SU-DHL-6 (cell line): Measurements from ENCODE around the gene CCDC40.

ENCODE experiments used
- H2AFZ ChIP-seq: fragments of 200-600 bp; sonication (generic); 2 replicates; pipeline ENCODE4 v1.6.1; 2014; ENCODE audit warnings: low read depth, mild to moderate bottlenecking, moderate library complexity, mixed read lengths, antibody characterized with exemption, low read length; ENCODE audit not compliant: severe bottlenecking
- H3F3A ChIP-seq: fragments of 200-600 bp; shearing (Covaris generic); 2 replicates; pipeline ENCODE4 v1.6.0; 2016; ENCODE audit warnings: antibody characterized with exemption, mild to moderate bottlenecking; ENCODE audit not compliant: insufficient read depth
- H3K27ac ChIP-seq: fragments of 200-600 bp; sonication (generic); 2 replicates; pipeline ENCODE4 v1.5.1; 2016; ENCODE audit warnings: low read depth, mild to moderate bottlenecking, low read length, moderate library complexity, mixed read lengths
- H3K27me3 ChIP-seq: fragments of 200-600 bp; sonication (generic), shearing (Covaris generic); 2 replicates; pipeline ENCODE4 v1.6.0; 2014; ENCODE audit warnings: mild to moderate bottlenecking, low read length
- H3K36me3 ChIP-seq: fragments of 200-600 bp; sonication (generic); 2 replicates; pipeline ENCODE4 v1.6.1; 2014; ENCODE audit warnings: mild to moderate bottlenecking, low read length, mixed read lengths
- H3K4me2 ChIP-seq: fragments of 300-600, 200-600 bp; shearing (Covaris generic), sonication (generic); 2 replicates; pipeline ENCODE4 v1.6.0; 2014; ENCODE audit warnings: low read length, low read depth, mild to moderate bottlenecking; ENCODE audit not compliant: poor library complexity, severe bottlenecking
- H3K4me3 ChIP-seq: fragments of 200-600 bp; sonication (generic); 2 replicates; pipeline ENCODE4 v1.5.1; 2014; ENCODE audit warnings: antibody characterized with exemption, low read length, mild to moderate bottlenecking, mixed read lengths; ENCODE audit not compliant: insufficient read depth, poor library complexity, severe bottlenecking
- H3K79me2 ChIP-seq: fragments of 200-600 bp; sonication (generic); 2 replicates; pipeline ENCODE4 v1.6.1; 2014; ENCODE audit warnings: mild to moderate bottlenecking, low read length, moderate library complexity; ENCODE audit not compliant: insufficient read depth
- H3K9ac ChIP-seq: fragments of 200-600 bp; sonication (generic); 2 replicates; pipeline ENCODE4 v1.7.0; 2014; ENCODE audit warnings: mild to moderate bottlenecking, low read length
- H3K9me2 ChIP-seq: fragments of 200-600 bp; sonication (generic); replicated peaks from 2 replicates; pipeline ENCODE4 v1.6.1; 2014; ENCODE audit warnings: low read length; ENCODE audit not compliant: insufficient read depth
- H3K9me3 ChIP-seq: fragments of 200-600 bp; sonication (generic); 2 replicates; pipeline ENCODE4 v1.6.1; 2014; ENCODE audit warnings: low read length, mixed read lengths; ENCODE audit not compliant: insufficient read depth
- H4K20me1 ChIP-seq: fragments of 200-600 bp; sonication (generic); 2 replicates; pipeline ENCODE4 v1.6.1; 2014; ENCODE audit warnings: low read depth, mild to moderate bottlenecking, antibody characterized with exemption, low read length, moderate library complexity, mixed read lengths
- CTCF ChIP-seq: fragments of 200-600 bp; sonication (generic); IDR thresholded peaks from one replicate; pipeline ENCODE4 v1.5.1; 2017; ENCODE audit warnings: antibody characterized with exemption, mild to moderate bottlenecking, low read length, moderate library complexity; ENCODE audit not compliant: insufficient read depth, poor library complexity, severe bottlenecking
- EZH2phosphoT487 ChIP-seq: fragments of 200-600 bp; sonication (generic), shearing (Covaris generic); conservative IDR thresholded peaks from 2 replicates; pipeline ENCODE4 v1.6.1; 2018; ENCODE audit warnings: mild to moderate bottlenecking, antibody characterized with exemption, low read length, moderate library complexity, mixed read lengths

Gene CCDC40

GRCh38 chr17:80017226-80018010 lies 19.0 kb upstream of the CCDC40 start:
- H3K9ac ChIP-seq: no peak overlapping the region
- no peaks in the 10 kb centered on the region; the same call in 1 of the 2 replicates for H3K9me3 ChIP-seq
- no peaks in the 10 kb centered on the region for H3K27me3 ChIP-seq
- no peaks in the 10 kb centered on the region for H4K20me1 ChIP-seq
- H3F3A ChIP-seq: 0 out of 2 replicates have a peak, but pooled peaks cover 2% of the 10 kb centered on the region
- H3K9me2 ChIP-seq: no peaks in the 10 kb centered on the region
- H2AFZ ChIP-seq: no peak overlapping the region
- H3K79me2 ChIP-seq: no peaks in the 10 kb centered on the region
- H3K4me2 ChIP-seq: no peak overlapping the region
- no peak overlapping the region for H3K4me3 ChIP-seq
- TF ChIP-seq EZH2phosphoT487 (no peak), CTCF (no peak)
- no peaks in the 10 kb centered on the region for H3K36me3 ChIP-seq
- no peak overlapping the region for H3K27ac ChIP-seq

GRCh38 chr17:80018917-80019651 lies 17.4 kb upstream of the CCDC40 start:
- Histone ChIP-seq H3K9ac (no peak overlapping the region), H3K27ac (no peak overlapping the region), H3K36me3 (no peaks in the 10 kb centered on the region), H3K27me3 (no peaks in the 10 kb centered on the region), H3K4me2 (no peak overlapping the region), H3K9me3 (no peaks in the 10 kb centered on the region; the same call in 1 of the 2 replicates), H3K4me3 (no peak overlapping the region), H2AFZ (no peak overlapping the region), H3F3A (0 out of 2 replicates have a peak, but pooled peaks cover 2% of the 10 kb centered on the region), H3K79me2 (no peaks in the 10 kb centered on the region), H4K20me1 (no peaks in the 10 kb centered on the region), H3K9me2 (no peaks in the 10 kb centered on the region)
- TF ChIP-seq CTCF (no peak), EZH2phosphoT487 (no peak)

GRCh38 chr17:80021600-80021999 lies 14.8 kb upstream of the CCDC40 start:
- no peak overlapping the region for H2AFZ ChIP-seq
- H3K9me2 ChIP-seq: no peaks in the 10 kb centered on the region
- H4K20me1 ChIP-seq: no peaks in the 10 kb centered on the region
- H3K27ac ChIP-seq: no peak overlapping the region
- H3K36me3 ChIP-seq: no peaks in the 10 kb centered on the region
- 0 out of 2 replicates have a peak, but pooled peaks cover 2% of the 10 kb centered on the region for H3F3A ChIP-seq
- no peak overlapping the region for H3K4me2 ChIP-seq
- no peaks in the 10 kb centered on the region for H3K9me3 ChIP-seq
- no peak overlapping the region for H3K4me3 ChIP-seq
- no peaks in the 10 kb centered on the region for H3K79me2 ChIP-seq
- TF ChIP-seq CTCF (no peak), EZH2phosphoT487 (no peak)
- no peak overlapping the region for H3K9ac ChIP-seq
- H3K27me3 ChIP-seq: no peaks in the 10 kb centered on the region
